NCI-H1105 (cell line): ENCODE data around the gene LCOR.
"Not testable (repeated sequence)": the region's sequence is repeated elsewhere in the genome, so short reads cannot be mapped to it uniquely, and the experiment has no call there.

ENCODE experiments used
- DNase-seq: peaks from one replicate; lab custom pipeline; 2025; lab: John Stamatoyannopoulos, UW

Gene LCOR

GRCh38 chr10:97013983-97014382, 181.9 kb downstream of the LCOR start:
- no peak for DNase-seq

GRCh38 chr10:97015240-97015639, 183.1 kb downstream of the LCOR start:
- DNase-seq = no peak

DNA sequence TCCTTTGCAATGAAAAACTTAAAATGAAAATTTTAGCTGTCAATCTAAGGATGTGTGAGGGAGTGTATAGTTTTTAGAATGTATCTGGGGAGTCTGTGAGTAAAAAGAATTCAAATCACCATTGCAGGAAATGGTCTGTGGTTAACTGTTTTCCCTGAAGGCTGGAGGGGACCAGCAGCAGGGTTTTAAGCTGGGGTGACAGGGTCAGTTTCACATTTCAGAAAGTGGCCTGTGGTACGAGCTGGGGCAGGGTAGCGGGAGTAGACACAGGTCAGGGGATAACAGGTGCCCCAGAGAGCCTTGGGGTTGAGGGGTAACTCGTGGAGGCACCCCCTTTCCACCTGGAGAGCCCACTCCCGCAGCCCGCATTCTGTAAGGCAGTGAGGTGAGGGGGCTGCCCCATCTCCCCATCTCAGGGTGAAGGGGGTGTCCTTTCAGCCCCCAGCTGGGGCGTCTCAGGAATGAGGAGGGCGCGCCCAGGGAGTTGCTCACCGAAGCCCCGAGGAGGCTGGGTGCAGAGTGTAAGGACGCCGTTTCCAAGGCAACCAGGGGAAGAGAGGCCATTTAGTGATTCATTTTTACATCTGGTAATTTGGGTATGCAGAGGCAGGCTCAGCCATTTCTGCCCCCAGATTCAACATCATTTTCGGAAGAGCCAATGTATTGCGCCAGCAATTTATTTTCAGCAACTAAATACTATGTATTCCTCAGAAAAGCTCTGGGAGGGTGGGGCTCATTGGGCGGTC, 184.8 kb downstream of the LCOR start:
- no peak for DNase-seq

DNA sequence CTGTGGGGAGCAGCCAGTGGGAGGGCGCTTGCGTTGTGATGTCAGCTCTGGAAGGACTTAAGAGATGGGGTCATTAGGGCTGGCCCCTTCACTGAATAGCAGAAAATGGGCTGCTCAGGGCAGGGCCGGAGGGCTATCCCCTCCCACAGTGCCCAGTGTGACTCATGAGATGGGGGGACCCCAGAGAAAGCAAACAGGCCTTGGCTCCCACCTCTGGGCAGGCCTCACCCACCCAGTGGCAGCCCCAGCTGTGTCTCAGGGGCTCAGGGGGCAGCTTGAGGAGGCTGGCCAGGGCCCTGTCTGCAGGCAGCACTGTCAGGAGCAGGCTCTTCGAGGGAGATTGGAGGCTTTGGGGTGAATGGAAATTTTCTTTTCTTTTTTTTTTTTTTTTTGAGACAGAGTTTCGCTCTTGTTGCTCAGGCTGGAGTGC, 185.4 kb downstream of the LCOR start:
- no peak for DNase-seq

DNA sequence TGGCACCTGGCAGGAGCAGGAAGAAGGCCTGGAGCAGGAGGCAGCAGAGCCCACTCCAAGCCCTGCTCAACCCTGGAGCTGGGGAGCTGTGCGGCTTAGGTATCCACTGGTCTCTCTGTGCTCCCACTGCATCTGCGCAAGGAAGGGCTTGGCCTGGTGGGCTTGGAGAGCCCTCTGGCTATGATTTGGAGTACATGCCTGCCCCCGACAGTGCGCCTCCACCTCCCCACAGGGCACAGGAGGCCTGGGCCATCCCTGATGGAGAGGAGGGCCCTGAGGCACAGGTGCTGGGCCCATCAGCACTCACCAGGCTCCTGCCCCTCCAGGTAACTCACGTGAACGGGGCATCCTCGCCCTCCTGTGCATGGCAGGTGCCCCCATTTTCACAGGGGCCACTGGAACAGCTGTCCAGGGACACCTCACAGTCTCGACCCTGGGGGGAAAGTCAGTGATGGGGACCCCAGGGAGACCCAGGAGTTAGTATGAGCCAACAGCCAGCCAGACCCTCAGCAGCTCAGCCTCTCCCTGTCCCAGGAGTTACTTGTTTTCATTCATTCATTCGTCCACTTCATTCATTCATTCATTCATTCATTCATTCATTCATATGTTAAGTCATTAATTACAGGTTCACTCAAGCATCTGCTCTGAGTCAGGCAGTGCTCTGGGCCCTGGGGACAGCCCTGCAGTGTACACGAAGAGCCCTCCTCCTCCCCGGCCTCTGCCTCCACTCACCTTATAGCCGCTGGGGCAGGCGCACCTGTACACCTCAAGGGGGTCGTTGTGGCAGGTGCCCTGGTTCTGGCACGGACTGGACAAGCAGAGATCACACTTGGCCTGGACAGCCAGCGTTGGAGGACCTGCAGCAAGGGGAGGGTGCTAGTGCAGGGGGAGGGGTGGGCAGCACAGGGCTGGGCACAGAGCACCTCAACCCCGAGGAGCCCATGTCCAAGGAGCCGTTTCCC, 186.4 kb downstream of the LCOR start:
- DNase-seq = no peak

- no peak for DNase-seq
Observed at GRCh38 chr10:97019213-97019844, 187.2 kb downstream of the LCOR start.

DNA sequence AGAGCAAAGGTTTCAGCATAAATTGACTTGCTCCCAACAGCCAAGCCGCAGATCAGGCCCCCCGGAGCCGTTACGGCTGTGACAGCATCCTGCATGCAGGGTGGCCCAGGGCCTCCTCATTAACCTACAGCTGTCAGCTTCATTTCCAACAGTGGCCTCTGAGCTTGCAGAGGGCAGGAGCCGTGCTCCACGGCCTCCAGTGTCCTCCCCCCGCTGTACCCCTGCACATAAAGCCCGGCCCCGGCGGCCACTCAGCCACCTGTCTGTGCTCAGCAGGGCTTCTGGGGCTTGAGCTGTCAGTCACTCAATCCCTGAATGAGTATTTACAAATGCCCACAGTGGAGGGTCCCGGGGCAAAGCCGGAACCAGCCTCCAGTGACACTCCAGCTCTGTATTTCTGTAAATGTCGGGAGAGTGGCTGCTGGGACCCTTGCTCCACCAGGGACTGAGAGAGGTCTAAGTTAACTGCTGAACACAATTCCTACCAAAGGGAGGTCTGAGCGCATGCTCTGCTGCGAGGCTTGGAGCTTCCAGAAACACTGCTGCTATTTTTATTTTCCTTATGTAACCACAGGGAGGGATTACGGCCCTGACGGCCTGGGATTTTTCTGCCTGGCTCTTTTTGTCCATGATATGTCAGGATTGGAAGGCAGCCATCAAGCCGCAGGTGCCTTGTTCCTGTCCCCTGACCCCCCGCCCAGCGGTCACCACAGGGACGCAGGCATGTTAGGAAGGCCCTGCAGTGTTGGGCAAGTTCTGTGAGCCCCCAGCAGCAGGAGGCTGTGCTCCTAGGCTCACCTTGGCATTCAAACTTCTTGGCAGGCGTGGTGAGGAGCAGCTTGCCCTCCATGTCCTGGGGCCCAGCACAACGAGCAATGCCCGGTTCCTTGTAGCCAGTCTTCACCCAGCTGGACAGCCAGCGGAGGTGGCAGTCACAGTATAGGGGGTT, 188.6 kb downstream of the LCOR start:
- DNase-seq = no peak

DNA sequence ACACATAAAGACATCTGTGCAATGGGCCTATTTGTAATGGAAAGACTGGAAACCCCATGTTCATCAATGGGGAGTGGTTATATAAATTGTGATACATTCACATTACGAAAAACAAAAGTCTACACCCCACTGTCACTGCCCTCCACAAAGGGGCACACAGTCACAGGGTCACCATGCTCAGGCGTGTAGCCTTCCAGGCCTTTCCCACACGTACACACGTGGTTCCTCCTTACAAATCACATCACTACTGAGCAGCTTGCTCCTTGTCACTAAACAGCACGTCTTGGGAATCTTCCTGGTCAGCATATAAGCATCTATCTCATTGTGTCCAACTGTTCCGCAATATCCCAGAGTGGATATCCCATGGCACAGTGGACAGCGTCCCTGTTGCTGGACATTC, 190.5 kb downstream of the LCOR start:
- no peak for DNase-seq

DNA sequence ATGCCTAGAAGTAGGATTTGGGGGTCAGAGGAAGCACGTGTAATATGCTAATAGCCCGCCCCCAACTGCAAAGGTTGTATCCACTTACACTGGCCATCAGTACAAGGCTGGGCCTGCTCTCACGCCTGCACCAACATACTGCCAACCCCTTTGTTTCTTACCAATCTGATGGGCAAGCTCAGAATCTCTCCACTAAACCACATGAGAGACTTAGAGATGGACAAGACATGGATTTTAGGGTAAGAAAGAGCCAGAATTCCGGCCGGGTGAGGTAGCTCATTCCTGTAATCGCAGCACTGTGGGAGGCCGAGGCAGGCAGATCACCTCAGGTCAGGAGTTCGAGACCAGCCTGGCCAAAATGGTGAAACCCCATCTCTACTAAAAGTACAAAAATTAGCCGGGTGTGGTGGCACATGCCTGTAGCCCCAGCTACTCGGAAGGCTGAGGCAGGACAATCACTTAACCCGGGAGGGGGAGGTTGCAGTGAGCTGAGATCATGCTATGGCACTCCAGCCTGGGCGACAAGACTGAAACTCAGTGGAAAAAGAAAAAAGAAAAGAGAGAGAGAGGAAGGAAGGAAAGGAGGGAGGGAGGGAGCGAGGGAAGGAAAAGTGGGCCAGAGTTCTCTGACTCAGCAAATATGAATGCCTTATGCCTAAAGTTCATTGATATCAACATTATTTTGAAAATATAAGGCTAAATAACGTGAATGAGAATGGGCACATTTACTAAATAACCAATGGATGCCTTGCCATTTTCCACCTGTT, 191.5 kb downstream of the LCOR start:
- DNase-seq = no peak

GRCh38 chr10:97024168-97025073, 192.3 kb downstream of the LCOR start:
- no peak for DNase-seq

DNA sequence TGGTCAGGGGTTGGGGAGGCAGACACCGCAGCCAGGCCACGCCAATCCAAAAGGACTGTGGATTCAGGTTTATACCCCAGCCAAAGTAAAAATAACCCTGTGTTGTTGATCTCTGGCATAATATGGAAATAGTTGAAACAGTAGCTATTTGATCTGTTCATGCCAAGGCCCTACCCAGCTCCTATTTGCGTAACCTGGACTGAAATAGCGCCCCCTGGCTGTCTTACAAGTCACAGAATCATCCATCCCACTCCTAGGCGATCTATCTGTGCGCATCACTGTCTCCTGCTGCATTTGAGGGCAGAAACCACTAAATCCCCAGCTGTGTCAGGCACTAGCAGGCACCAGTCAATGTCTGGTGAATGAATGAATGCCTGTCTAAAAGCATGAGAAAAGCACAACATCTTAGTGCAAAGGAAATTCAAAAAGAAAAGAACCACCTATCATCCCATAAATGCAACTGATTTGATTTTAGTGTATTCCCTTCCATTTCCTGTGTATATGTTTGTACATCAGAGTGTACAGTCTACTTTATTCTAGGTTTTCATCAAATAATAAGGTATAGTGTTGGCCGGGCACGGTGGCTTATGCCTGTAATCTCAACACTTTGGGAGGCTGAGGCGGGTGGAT, 193.6 kb downstream of the LCOR start:
- DNase-seq = no peak

DNA sequence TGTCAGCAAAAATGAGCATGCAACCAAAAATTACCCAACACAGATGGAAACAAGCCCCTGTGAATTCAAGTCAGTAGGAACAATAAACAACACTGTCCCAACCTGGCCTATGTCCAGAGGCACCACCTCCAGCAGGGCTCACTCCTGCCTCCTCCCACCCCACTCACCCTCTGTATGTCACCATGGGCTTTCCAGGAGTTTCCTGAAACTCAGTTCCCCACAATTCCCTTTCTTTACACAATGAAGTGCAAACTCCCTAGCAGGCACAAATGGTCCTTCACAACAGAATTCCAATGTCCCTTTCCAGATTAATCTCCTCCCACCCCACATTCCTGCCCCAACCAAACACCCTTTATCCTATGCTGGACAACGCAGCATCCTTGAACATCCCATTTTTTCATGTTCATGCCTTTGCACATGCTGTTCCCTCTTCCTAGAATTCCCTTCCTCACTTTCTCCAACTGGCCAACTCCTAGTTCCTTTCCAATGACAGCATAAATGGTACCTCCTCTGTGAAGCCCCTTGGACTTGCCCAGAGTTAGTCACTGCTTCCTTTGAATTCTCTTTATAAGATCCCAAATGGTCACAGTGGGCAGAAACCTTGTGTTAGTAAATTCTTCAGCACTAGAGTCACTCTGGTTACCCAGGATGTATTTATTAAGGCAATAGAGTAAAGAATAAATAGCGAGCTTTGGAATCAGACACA, 196.2 kb downstream of the LCOR start:
- no peak for DNase-seq

- DNase-seq = no peak
Observed at GRCh38 chr10:97028832-97029178, 196.7 kb downstream of the LCOR start.

GRCh38 chr10:97029271-97029670, 197.2 kb downstream of the LCOR start:
- DNase-seq = no peak

DNA sequence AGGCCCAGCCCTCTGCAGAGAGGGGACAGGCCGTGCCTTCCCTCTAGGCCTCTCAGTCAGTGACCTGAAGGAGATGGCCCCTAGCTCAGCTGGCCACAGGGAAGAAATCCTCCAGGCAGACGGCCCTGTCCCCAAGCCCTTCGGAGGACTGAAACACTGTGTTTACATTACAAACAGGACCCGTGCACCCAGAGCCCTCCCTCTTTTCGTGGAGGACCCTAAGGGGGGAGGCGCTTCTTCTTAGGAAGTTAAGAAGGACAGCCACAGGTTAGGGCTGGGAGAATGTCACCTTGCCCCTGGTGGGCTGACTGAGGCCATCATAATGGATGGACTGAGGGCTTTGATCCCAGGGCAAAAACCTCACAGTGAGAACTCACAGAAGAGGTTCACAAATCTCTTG, 198.8 kb downstream of the LCOR start:
- DNase-seq = no peak

- DNase-seq = no peak
Observed at GRCh38 chr10:97031459-97031858, 199.4 kb downstream of the LCOR start.

DNA sequence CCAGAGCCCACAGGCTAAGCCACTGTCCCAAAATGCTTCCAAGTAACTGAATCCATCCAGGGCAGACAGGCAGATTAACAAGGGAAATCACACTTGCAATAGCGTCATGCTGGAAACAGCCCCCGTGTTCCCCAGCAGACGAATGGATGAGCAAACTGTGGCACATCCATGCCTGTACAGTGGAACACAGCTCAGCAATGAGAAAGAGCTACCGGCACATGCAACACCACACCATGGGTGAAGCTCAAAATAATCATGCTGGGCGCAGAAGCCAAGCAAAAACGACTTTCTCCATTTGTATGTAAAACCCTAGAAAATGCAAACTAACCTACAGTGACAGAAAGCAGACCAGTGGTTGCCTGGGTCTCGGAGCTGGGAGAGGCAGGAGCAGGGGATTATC, 200.5 kb downstream of the LCOR start:
- no peak for DNase-seq

- not testable (repeated sequence) for DNase-seq
Observed at GRCh38 chr10:97033841-97034240, 201.7 kb downstream of the LCOR start.

- no peak for DNase-seq
Observed at GRCh38 chr10:97034301-97034700, 202.2 kb downstream of the LCOR start.
